GM21528 (cell line): ENCODE results near the gene GJA4.
"Not testable (repeated sequence)": the region's sequence is repeated elsewhere in the genome, so short reads cannot be mapped to it uniquely, and the experiment has no call there.

Experiments used
- ATAC-seq: cut with Tn5 transposase; IDR thresholded peaks from one replicate; pipeline ENCODE4 v1.9.1; 2021; ENCODE audit warnings: mild to moderate bottlenecking, moderate library complexity; ENCODE audit not compliant: unreplicated experiment, low FRiP score

Gene GJA4

GRCh38 chr1:34763142-34763781 is 29.5 kb upstream of the GJA4 start:
- no peak for ATAC-seq

GRCh38 chr1:34768856-34769255 is 23.9 kb upstream of the GJA4 start:
- no peak for ATAC-seq

- no peak for ATAC-seq
Observed at GRCh38 chr1:34770891-34771504, 21.8 kb upstream of the GJA4 start.

GRCh38 chr1:34771573-34772371 is 21.0 kb upstream of the GJA4 start:
- no peak for ATAC-seq

- ATAC-seq: not testable (repeated sequence)
Observed at GRCh38 chr1:34773114-34773513, 19.7 kb upstream of the GJA4 start.

- ATAC-seq: no peak
Observed at GRCh38 chr1:34774957-34775356, 17.8 kb upstream of the GJA4 start.

- no peak for ATAC-seq
Observed at GRCh38 chr1:34776911-34777310, 15.9 kb upstream of the GJA4 start.

- ATAC-seq: no peak
Observed at GRCh38 chr1:34777519-34778321, 15.1 kb upstream of the GJA4 start.

GRCh38 chr1:34778381-34778780 is 14.4 kb upstream of the GJA4 start:
- ATAC-seq: no peak

- no peak for ATAC-seq
Observed at GRCh38 chr1:34779005-34779404, 13.8 kb upstream of the GJA4 start.

GRCh38 chr1:34779526-34779925 is 13.3 kb upstream of the GJA4 start:
- ATAC-seq: no peak

GRCh38 chr1:34779962-34780361 is 12.8 kb upstream of the GJA4 start:
- no peak for ATAC-seq

- no peak for ATAC-seq
Observed at GRCh38 chr1:34780528-34780927, 12.3 kb upstream of the GJA4 start.

- ATAC-seq: no peak
Observed at GRCh38 chr1:34781071-34781843, 11.5 kb upstream of the GJA4 start, which contains the start of gene GJB3. TSS of gene GJB3 (plus strand) at chr1:34781214. CDS start at chr1:34784763, 3,549 bp downstream.

GRCh38 chr1:34781844-34782391 is 10.9 kb upstream of the GJA4 start:
- ATAC-seq: no peak

- no peak for ATAC-seq
Observed at GRCh38 chr1:34784751-34785221, 8.0 kb upstream of the GJA4 start.

- ATAC-seq: no peak
Observed at GRCh38 chr1:34785231-34785874, 7.4 kb upstream of the GJA4 start.

GRCh38 chr1:34785875-34786470 is 6.8 kb upstream of the GJA4 start:
- ATAC-seq: no peak
